Adrenal gland (tissue), 12 donors: ENCODE results near the gene CD22. TPM values are rescaled to one million over a fixed set of nuclear protein-coding genes. Genes with fewer than 3 reads are reported as not detected.

Experiments
- DNase-seq, 7 donors: peaks; one replicate each; pipeline ENCODE4 v3.0.0-alpha.2; 2019 to 2020
- H3K27ac ChIP-seq, 5 donors: fragments of 200-600 bp; sonication (generic) in 4 of 5; 1 replicate in 3 of 5; 2 replicates in 2 of 5; pipeline versions ENCODE4 v1.5.1 to v1.8.0; 2016 to 2020; ENCODE audit warnings: mild to moderate bottlenecking in 1 of 5
- H3K27me3 ChIP-seq: fragments of 200-600 bp; 2 replicates; pipeline ENCODE4 v1.8.0; 2021
- H3K36me3 ChIP-seq, 2 donors: fragments of 200-600 bp; replicated peaks in 1 of 2; 1 replicate in 1 of 2; 2 replicates in 1 of 2; pipeline versions ENCODE4 v1.5.1 to v1.8.0; 2018 to 2022
- H3K4me1 ChIP-seq, 2 donors: fragments of 200-600 bp; replicated peaks in 1 of 2; 1 replicate in 1 of 2; 2 replicates in 1 of 2; pipeline versions ENCODE4 v1.5.1 to v1.8.0; 2018 to 2021
- H3K4me3 ChIP-seq, 4 donors: fragments of 200-600 bp; sonication (generic) in 3 of 4; one replicate each; pipeline ENCODE4 v1.5.1; 2016 to 2018
- H3K9me3 ChIP-seq, 3 donors: fragments of 200-600 bp; sonication (generic) in 1 of 3; replicated peaks in 1 of 3; 1 replicate in 2 of 3; 2 replicates in 1 of 3; pipeline versions ENCODE4 v1.5.1 to v1.8.0; 2016 to 2021
- CTCF ChIP-seq, 6 experiments: fragments of 450-650 bp in 4 of 6; fragments of 200-600 bp in 2 of 6; sonication (generic) in 1 of 6; IDR thresholded peaks; 1 replicate in 5 of 6; 2 replicates in 1 of 6; pipeline versions ENCODE4 v1.5.1 to v1.8.0; 2016 to 2021; ENCODE audit warnings: antibody characterized with exemption in 6 of 6, mild to moderate bottlenecking in 2 of 6, moderate library complexity in 1 of 6
- POLR2A ChIP-seq, 2 donors: fragments of 450-650 bp; IDR thresholded peaks; one replicate each; pipeline ENCODE4 v1.6.1; 2017; ENCODE audit warnings: antibody characterized with exemption in 2 of 2, mild to moderate bottlenecking in 2 of 2, moderate library complexity in 1 of 2
- WGBS, 4 donors: extraction: QIAGEN DNeasy Blood & Tissue Kit in 2 of 4; methylation state at CpG; one replicate each; pipeline versions ENCODE4 v1.1.5 to v1.1.7; 2013 to 2017; 5-methylcytosine and 5-hydroxymethylcytosine counted together
- intact Hi-C, 2 donors: fragments of 100-400 bp; cut with DNase I; formaldehyde crosslinking; loops; one replicate each; pipeline versions ENCODE4 v1.14.1 to v1.15.0; 2022 to 2023
- polyA plus RNA-seq, 3 donors: library from polyadenylated mRNA; stranded (reverse); fragments of 200-250 nt in 2 of 3; fragments of 350-450 nt in 1 of 3; fragmentation: Illumina TruSeq in 1 of 3; extraction: RNeasy Lipid Tissue Mini Kit (QIAGEN cat#74804) in 1 of 3; gene quantifications; one replicate each; pipeline ENCODE4 v1.2.3, GENCODE V29; 2013 to 2014
- total RNA-seq, 9 donors: library from RNA; depleted of rRNA in 4 of 9; stranded (reverse); fragments of >200 nt in 4 of 9; fragments of 120-200 nt in 1 of 9; fragmentation: NEBNext Ultra II Directional in 1 of 9; extraction: Animal tissue kit (Norgen Biotek cat#: 25700) in 1 of 9; gene quantifications; one replicate each; pipeline versions ENCODE4 v1.1.0 to v1.2.4, GENCODE V29; 2013 to 2023
- donor health status: healthy with polysubstance abuse.
- donor health status: Bipolar disorder and iron deficiency.
- donor health status: DM: yes; HTN: yes; CAD: no.
- donor health status: DM: no; HTN: no; CAD: no.
- donor health status: DM: no; HTN: no; CAD: no.
- donor health status: DM: yes; HTN: yes; CAD: no.

Gene CD22
- total and polyA plus RNA-seq, 12 donors, result 1.8 to 16.1 (median 6.2) TPM

- Histone ChIP-seq H3K4me1 (no peaks in the 10 kb centered on the region), H3K9me3 (no peaks in the 10 kb centered on the region), H3K4me3 (no peak overlapping the region), H3K27ac (no peak overlapping the region), H3K27me3 (peaks cover 5% of the 10 kb centered on the region), H3K36me3 (no peaks in the 10 kb centered on the region)
- WGBS, 4 donors, result 76 to 89% (median 85%) methylated on average over 6 to 7 of the region's 7 CpGs
- DNase-seq, result peak in 1 of 7 donors; percentile 9
- intact Hi-C loops, result loop anchor here in 1 of 2 donors (5.0 kb wide), 1 partner anchor 122 kb away; no protein-coding TSS in a partner anchor
- TF ChIP-seq POLR2A (IDR thresholded peaks at IDR 0.05) (no peak), CTCF (IDR thresholded peaks at IDR 0.05) (no peak)
Measured at GRCh38 chr19:35350591-35350990, 21.6 kb downstream of the CD22 start.

- intact Hi-C loops, result loop anchor here (2.0 to 5.0 kb wide), 3 partner anchors 117 to 143 kb away; no protein-coding TSS in a partner anchor
- 86 to 92% (median 89%) methylated on average over 31 to 47 of the region's 47 CpGs for WGBS, 4 donors
Measured at GRCh38 chr19:35351411-35352176, 22.6 kb downstream of the CD22 start.

GRCh38 chr19:35352177-35352447, 23.1 kb downstream of the CD22 start:
- no peak overlapping the region for H3K27ac ChIP-seq
- no peaks in the 10 kb centered on the region for H3K4me1 ChIP-seq
- intact Hi-C loops, result loop anchor here (2.0 to 5.0 kb wide), 3 partner anchors 117 to 143 kb away; no protein-coding TSS in a partner anchor
- H3K4me3 ChIP-seq, result no peak overlapping the region
- DNase-seq, result no peak
- H3K27me3 ChIP-seq, result peaks cover 5% of the 10 kb centered on the region
- no peak for TF ChIP-seq CTCF (IDR thresholded peaks at IDR 0.05)
- TF ChIP-seq POLR2A (IDR thresholded peaks at IDR 0.05), result no peak
- no peaks in the 10 kb centered on the region for H3K36me3 ChIP-seq
- WGBS, 4 donors, result 71 to 89% (median 76%) methylated on average over 7 to 18 of the region's 18 CpGs
- no peaks in the 10 kb centered on the region for H3K9me3 ChIP-seq

More at GRCh38 chr19:35351411-35352176, 22.6 kb downstream of the CD22 start:
- Histone ChIP-seq H3K4me1 (no peaks in the 10 kb centered on the region), H3K27me3 (peaks cover 5% of the 10 kb centered on the region), H3K9me3 (no peaks in the 10 kb centered on the region), H3K4me3 (no peak overlapping the region), H3K27ac (no peak overlapping the region), H3K36me3 (no peaks in the 10 kb centered on the region)
- peak in 1 of 7 donors; percentile 7 for DNase-seq
- TF ChIP-seq CTCF (IDR thresholded peaks at IDR 0.05), result no peak
- no peak for TF ChIP-seq POLR2A (IDR thresholded peaks at IDR 0.05)

GRCh38 chr19:35352448-35353304, 23.7 kb downstream of the CD22 start:
- Histone ChIP-seq H3K36me3 (no peaks in the 10 kb centered on the region), H3K9me3 (no peaks in the 10 kb centered on the region), H3K4me3 (no peak overlapping the region), H3K4me1 (no peaks in the 10 kb centered on the region), H3K27me3 (peaks cover 5% of the 10 kb centered on the region), H3K27ac (no peak overlapping the region)
- peak; percentile 77 to 86 (median 79) for DNase-seq
- TF ChIP-seq POLR2A (IDR thresholded peaks at IDR 0.05) (no peak), CTCF (IDR thresholded peaks at IDR 0.05) (peak; percentile 75 to 95 (median 90))
- intact Hi-C loops, result loop anchor here (2.0 to 5.0 kb wide), 3 partner anchors 116 to 142 kb away; no protein-coding TSS in a partner anchor
- 29 to 34% (median 30%) methylated on average over 30 to 32 of the region's 32 CpGs for WGBS, 4 donors
